Small intestine (tissue), 7 donors: ENCODE data around the gene ETFB. TPM values are rescaled to one million over a fixed set of nuclear protein-coding genes. Genes with fewer than 3 reads are reported as not detected.
"Not testable (repeated sequence)": the region's sequence is repeated elsewhere in the genome, so short reads cannot be mapped to it uniquely, and the experiment has no call there.

Experiments
- DNase-seq, 2 donors: peaks; one replicate each; pipeline versions ENCODE4 v3.0.0 to v3.0.0-alpha.2; 2013
- FAIRE-seq: peaks from 2 replicates; lab custom pipeline; 2012; peaks lifted over from hg19 to GRCh38; lab: Jason Lieb, UNC
- H3K27ac ChIP-seq, 3 donors: one replicate each; pipeline ENCODE4 v1.5.1; 2013; ENCODE audit warnings: low read length in 2 of 3, mild to moderate bottlenecking in 2 of 3, control low read depth in 1 of 3, inconsistent platforms in 1 of 3, low read depth in 1 of 3, moderate library complexity in 1 of 3
- H3K27me3 ChIP-seq, 3 donors: one replicate each; pipeline ENCODE4 v1.6.1; 2013; ENCODE audit warnings: low read length in 3 of 3, inconsistent platforms in 1 of 3; ENCODE audit not compliant: control insufficient read depth in 3 of 3, insufficient read depth in 3 of 3
- H3K36me3 ChIP-seq, 3 donors: one replicate each; pipeline ENCODE4 v1.6.1; 2013; ENCODE audit warnings: low read length in 3 of 3, inconsistent platforms in 1 of 3, low read depth in 1 of 3, mild to moderate bottlenecking in 1 of 3, moderate library complexity in 1 of 3; ENCODE audit not compliant: control insufficient read depth in 3 of 3, insufficient read depth in 2 of 3
- H3K4me1 ChIP-seq, 3 donors: one replicate each; pipeline ENCODE4 v1.6.1; 2013; ENCODE audit warnings: low read length in 2 of 3, inconsistent platforms in 1 of 3, low read depth in 1 of 3, mild to moderate bottlenecking in 1 of 3, moderate library complexity in 1 of 3; ENCODE audit not compliant: control insufficient read depth in 3 of 3, insufficient read depth in 2 of 3
- H3K4me3 ChIP-seq, 3 donors: one replicate each; pipeline ENCODE4 v1.5.1; 2013; ENCODE audit warnings: low read length in 3 of 3, control low read depth in 1 of 3, inconsistent platforms in 1 of 3, low read depth in 1 of 3, mild to moderate bottlenecking in 1 of 3, moderate library complexity in 1 of 3
- H3K9me3 ChIP-seq, 2 donors: one replicate each; pipeline ENCODE4 v1.6.1; 2013; ENCODE audit warnings: low read depth in 1 of 2, low read length in 1 of 2; ENCODE audit not compliant: control insufficient read depth in 2 of 2, insufficient read depth in 1 of 2
- WGBS, 3 donors: extraction: QIAGEN DNeasy Blood & Tissue Kit; methylation state at CpG; one replicate each; pipeline ENCODE4 v1.1.7; 2013; 5-methylcytosine and 5-hydroxymethylcytosine counted together
- polyA plus RNA-seq, 4 donors: library from polyadenylated mRNA; stranded (reverse) in 3 of 4; unstranded in 1 of 4; fragments of 200-250 nt in 3 of 4; fragments of 120-200 nt in 1 of 4; gene quantifications; one replicate each; pipeline versions ENCODE4 v1.2.1 to v1.2.3, GENCODE V29; 2013
- donor health status: healthy with polysubstance abuse.
- donor health status: control.
- donor health status: control.
- donor health status: Bipolar disorder and iron deficiency.
- donor health status: healthy.

ETFB gene
- polyA plus RNA-seq, 4 donors, result 178 to 412 (median 249) TPM

DNA sequence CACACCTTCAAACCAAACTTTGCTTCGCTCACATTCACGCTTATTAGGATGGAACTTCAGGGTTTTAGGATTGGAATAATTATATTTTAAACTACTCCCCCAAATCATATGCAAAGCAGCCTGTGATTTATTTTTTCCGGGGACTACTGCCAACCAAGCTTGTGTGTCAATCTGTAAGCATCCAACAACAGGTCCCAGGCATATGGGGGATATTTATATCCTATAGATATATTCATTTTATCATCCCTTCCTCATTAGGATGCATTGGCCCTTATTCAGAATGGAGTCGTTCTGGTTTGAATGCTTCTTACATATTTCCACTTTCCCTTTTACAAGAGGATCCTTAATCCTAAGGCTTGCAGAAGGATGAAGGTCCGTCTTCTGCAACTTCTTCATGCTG is 33.0 kb upstream of the ETFB start:
- Histone ChIP-seq H3K36me3 (peaks cover 0 to 6% (median 0%) of the 10 kb centered on the region in 3 donors), H3K9me3 (peaks cover 5 to 24% of the 10 kb centered on the region in 2 donors), H3K27me3 (no peaks in the 10 kb centered on the region), H3K4me3 (no peak overlapping the region), H3K27ac (no peak overlapping the region), H3K4me1 (peaks cover 2 to 5% (median 3%) of the 10 kb centered on the region in 3 donors)
- FAIRE-seq (no peak), DNase-seq (no peak)
- WGBS, 3 donors, result 95% methylated on average over 5 of the region's 5 CpGs

DNA sequence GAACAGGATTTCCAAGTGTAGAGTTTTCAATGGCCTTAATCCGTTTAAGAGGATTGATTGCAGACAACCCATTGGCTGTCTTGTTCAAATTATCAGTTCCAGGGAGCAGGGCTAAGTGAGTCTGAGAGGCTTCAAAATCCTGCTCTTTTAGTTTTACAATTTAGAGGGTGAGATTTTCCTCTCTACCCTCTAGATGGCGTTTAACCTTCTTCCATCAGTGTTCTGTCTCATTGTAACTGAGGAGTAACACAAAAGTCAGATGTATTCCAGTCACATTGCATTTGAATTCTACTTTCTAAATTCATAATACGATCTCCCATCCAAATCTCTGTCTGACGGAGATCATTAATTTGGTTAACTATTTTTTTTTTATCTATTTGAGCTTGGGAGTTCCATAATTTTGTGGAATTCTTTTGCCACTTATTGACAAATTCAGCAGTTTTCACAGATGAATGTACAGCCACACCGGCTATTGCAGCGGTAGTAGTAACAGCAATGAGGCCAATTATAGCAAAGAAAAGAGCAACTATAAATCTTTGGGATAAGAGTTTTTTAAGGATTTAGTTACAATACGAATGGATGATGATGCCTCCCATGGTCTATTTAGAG is 32.0 kb upstream of the ETFB start:
- no peaks in the 10 kb centered on the region for H3K36me3 ChIP-seq
- peaks cover 2 to 8% (median 3%) of the 10 kb centered on the region in 3 donors for H3K4me1 ChIP-seq
- no peak overlapping the region for H3K4me3 ChIP-seq
- FAIRE-seq (no peak), DNase-seq (peak in 1 of 2 donors; percentile 38)
- 48 to 51% (median 50%) methylated on average over 7 of the region's 7 CpGs for WGBS, 3 donors
- no peaks in the 10 kb centered on the region for H3K27me3 ChIP-seq
- peaks cover 3 to 14% of the 10 kb centered on the region in 2 donors for H3K9me3 ChIP-seq
- no peak overlapping the region for H3K27ac ChIP-seq

DNA sequence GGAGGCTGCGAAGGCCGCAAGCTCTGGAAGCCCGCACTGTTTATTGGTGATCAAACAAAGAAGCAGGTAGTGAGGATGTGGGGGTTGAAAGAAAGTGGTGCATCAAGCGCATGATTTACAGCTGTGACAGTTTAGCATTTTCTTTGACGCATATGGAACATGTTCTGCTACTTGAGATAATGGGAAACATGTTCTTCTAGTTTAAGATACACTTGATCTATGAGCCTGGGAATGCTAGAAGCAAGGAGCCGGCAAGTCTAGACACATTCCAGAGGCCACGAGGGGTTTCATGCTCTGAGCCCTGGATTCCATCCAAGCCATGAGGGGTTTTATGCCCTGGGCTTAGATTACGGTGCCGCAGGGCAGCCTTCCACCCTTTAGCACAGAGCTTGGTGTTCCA is 31.3 kb upstream of the ETFB start:
- H3K4me3 ChIP-seq, FAIRE-seq, H3K27me3 ChIP-seq, DNase-seq, H3K27ac ChIP-seq, H3K36me3 ChIP-seq, H3K4me1 ChIP-seq, H3K9me3 ChIP-seq: not testable (repeated sequence)
- 66 to 87% (median 87%) methylated on average over 9 of the region's 9 CpGs for WGBS, 3 donors

DNA sequence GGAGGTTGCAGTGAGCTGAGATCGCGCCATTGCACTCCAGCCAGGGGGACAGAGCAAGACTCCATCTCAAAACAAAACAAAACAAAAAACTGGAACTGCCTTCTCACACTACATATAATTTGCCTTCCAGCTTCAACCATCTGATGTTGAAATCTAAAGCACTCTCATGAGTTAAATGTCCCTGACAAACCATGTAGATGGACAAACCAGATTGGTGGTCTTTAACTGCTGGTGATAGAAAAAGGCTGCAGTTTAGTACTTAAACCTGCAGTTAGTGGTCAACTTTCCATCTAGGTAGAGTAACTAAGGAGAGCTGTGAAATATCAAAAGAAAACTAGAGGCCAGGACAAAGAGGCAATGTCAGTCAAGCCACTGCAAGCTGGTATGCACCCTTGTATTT is 30.0 kb upstream of the ETFB start:
- WGBS, 3 donors, result 97 to 100% (median 97%) methylated on average over 2 of the region's 2 CpGs
- Histone ChIP-seq H3K9me3 (peaks cover 0 to under 1% of the 10 kb centered on the region in 2 donors), H3K36me3 (no peaks in the 10 kb centered on the region), H3K27me3 (no peaks in the 10 kb centered on the region), H3K4me3 (no peak overlapping the region), H3K27ac (no peak overlapping the region), H3K4me1 (peaks cover 2 to 8% (median 3%) of the 10 kb centered on the region in 3 donors)
- no peak for DNase-seq
- FAIRE-seq, result no peak

DNA sequence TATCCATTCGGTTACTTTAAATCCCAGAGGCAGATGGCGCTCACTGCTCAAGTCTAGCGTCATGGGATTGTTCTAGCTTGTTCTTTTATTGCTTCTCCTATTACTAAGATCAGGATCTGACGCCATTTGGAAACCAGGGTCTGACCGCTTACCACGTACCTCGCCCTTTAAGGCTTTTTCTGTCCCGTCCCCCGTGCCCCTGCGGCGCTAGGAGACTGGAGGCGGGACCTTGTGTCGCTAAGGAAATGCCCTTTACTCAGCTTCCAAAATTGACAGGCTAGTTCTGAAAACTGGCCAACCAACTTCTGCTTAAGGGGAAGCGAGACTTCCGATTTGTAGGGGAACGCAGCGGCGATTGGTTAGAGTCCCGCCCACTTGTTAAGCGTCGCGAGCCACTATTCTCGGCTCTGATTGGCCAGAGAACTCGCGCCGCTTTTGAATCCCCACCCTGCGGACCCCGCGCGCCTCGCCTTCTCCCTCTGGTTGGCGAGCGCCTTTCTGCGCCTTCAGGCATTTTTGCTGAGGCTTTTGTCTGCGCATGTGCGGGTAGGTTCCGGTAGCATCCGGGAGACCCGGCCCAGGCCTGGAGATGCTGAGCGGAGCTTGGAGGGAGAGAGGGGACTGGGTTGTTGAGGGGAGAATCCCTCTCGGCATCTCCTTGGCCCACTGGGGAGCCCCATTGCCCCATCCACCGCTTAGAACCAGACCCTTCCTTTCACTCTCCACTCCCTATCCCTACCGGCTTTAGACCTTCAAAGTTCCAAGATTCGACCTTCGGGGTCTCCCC is 28.1 kb upstream of the ETFB start:
- Histone ChIP-seq H3K4me1 (peaks cover 2 to 11% (median 3%) of the 10 kb centered on the region in 3 donors), H3K27ac (peak overlapping the region; percentile 15 to 80 (median 73)), H3K9me3 (no peaks in the 10 kb centered on the region), H3K4me3 (peak overlapping the region in 2 of 3 donors; percentile 39 to 54), H3K36me3 (no peaks in the 10 kb centered on the region), H3K27me3 (no peaks in the 10 kb centered on the region)
- WGBS, 3 donors, result 2 to 3% (median 2%) methylated on average over 45 of the region's 45 CpGs
- FAIRE-seq (no peak), DNase-seq (peak; percentile 96 to 99)

DNA sequence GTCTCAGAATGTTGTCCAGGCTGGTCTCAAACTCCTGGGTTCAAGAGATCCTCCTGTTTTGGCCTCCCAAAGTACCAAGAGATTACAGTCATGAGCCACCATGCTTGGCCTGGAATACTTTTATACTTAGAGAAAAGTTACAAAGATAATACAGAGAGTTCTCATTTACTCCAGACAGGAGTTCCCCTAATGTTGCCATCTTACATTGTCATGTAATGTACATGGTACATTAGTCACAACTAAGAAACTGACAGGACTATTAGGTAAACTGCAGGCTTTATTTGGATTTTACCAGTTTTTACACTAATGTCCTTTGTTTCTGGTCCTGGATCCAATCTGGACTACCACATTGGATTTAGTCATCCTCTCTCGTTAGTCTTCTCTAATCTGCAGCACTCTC is 26.5 kb upstream of the ETFB start:
- FAIRE-seq, result no peak
- WGBS, 3 donors, result 93 to 95% (median 95%) methylated on average over 1 of the region's 1 CpG

DNA sequence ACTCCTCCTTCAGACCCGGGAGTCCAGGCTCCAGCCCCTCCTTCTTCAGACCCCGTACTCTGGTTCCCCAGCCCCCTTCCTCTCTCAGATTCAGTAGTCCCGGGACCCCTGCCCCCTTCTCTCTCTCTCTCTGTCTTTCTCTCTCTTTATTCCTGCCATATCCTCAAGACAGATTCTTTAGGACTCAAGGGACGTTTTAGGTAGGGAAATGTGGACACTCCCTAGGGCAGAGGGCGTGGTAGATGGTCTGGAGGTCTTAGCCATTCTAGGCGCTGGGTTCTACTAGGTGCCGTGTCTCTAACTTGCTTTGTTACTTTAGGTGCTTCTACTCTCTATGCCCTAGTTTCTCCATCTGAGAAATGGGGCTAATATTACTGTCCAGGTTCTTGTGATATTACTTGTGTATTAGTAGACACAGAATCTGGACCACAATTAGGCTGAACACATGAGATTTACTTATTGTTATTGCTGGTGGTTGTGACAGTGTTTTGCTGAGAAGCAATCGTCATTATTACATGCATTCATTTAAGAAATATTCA is 25.0 kb upstream of the ETFB start:
- no peak for FAIRE-seq
- no peak for DNase-seq
- H3K4me3 ChIP-seq, result peak overlapping the region in 1 of 3 donors; percentile 49
- no peaks in the 10 kb centered on the region for H3K36me3 ChIP-seq
- H3K27ac ChIP-seq, result peak overlapping the region in 1 of 3 donors; percentile 81
- 59 to 64% (median 64%) methylated on average over 8 of the region's 8 CpGs for WGBS, 3 donors
- peaks cover 2 to 23% (median 3%) of the 10 kb centered on the region in 3 donors for H3K4me1 ChIP-seq
- no peaks in the 10 kb centered on the region for H3K27me3 ChIP-seq
- no peaks in the 10 kb centered on the region for H3K9me3 ChIP-seq

More for the DNA sequence above, 26.5 kb upstream of the ETFB start:
- no peak overlapping the region for H3K4me3 ChIP-seq
- H3K27ac ChIP-seq, result no peak overlapping the region
- no peak for DNase-seq
- no peaks in the 10 kb centered on the region for H3K27me3 ChIP-seq
- H3K9me3 ChIP-seq, result no peaks in the 10 kb centered on the region
- H3K4me1 ChIP-seq, result peaks cover 2 to 23% (median 3%) of the 10 kb centered on the region in 3 donors
- no peaks in the 10 kb centered on the region for H3K36me3 ChIP-seq

DNA sequence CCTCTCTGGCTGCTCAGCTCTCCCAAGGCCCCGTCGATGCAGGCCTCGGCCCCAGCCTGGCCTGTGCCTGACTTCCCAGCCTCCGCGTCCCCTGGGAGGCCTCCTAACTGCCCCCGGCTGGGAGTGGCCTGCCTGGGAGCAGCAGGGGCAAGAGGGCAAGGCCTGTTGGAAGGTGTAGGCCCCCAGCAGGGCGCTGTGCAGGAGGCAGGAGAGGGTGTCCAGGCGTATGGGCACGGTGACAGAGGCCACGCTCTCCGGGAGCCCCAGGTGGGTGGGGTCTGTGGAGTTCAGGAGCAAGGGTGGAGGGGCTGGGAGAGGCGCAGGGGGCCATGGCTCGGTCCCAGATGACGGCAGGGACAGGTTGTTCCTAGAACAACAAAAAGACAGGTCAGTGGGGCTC is 23.0 kb upstream of the ETFB start:
- 63 to 73% (median 69%) methylated on average over 13 to 14 of the region's 14 CpGs for WGBS, 3 donors
- Histone ChIP-seq H3K9me3 (no peaks in the 10 kb centered on the region), H3K27ac (peak overlapping the region in 1 of 3 donors; percentile 81), H3K4me3 (peak overlapping the region in 1 of 3 donors; percentile 49), H3K27me3 (no peaks in the 10 kb centered on the region), H3K4me1 (peaks cover 0 to 17% (median 0%) of the 10 kb centered on the region in 3 donors), H3K36me3 (no peaks in the 10 kb centered on the region)
- FAIRE-seq, result no peak
- peak in 1 of 2 donors; percentile 80 for DNase-seq
